ENCODE data around the gene FBXL3. TPM values are rescaled to one million over a fixed set of nuclear protein-coding genes. Genes with fewer than 3 reads are reported as not detected.

The FBXL3 gene
- total RNA-seq, 1 experiment from 2014 or later: 16.7 TPM

- H3K9me3 Mint-ChIP-seq: no peaks in the 10 kb centered on the region; a peak in 1 of 5 replicates
- no peak for TF ChIP-seq CTCF (conservative IDR thresholded peaks at IDR 0.05)
- H3K27me3 ChIP-seq (ENCODE audit: insufficient read depth, low read length): no peaks in the 10 kb centered on the region
- H3K36me3 Mint-ChIP-seq (ENCODE audit: insufficient read depth in 1 of 3, low read depth in 3 of 3): peaks cover 8 to 33% (median 28%) of the 10 kb centered on the region in 3 experiments; a peak in 6 of 7 replicates
- no peak overlapping the region for H2BK12ac ChIP-seq (ENCODE audit: insufficient read length, low read depth, low read length)
- no peaks in the 10 kb centered on the region for H3K79me2 ChIP-seq (ENCODE audit: insufficient read depth, low read length)
- H2BK20ac ChIP-seq (ENCODE audit: low read depth, low read length, poor library complexity, severe bottlenecking): no peak overlapping the region
- H3K23ac ChIP-seq (ENCODE audit: insufficient read length, low read depth, low read length): no peak overlapping the region
- H3K27ac Mint-ChIP-seq: no peak overlapping the region
- no peak overlapping the region for H2BK5ac ChIP-seq (ENCODE audit: insufficient read length, low read length)
- no peak overlapping the region for H4K91ac ChIP-seq (ENCODE audit: insufficient read length, low read depth, low read length)
- H2AFZ ChIP-seq (ENCODE audit: low read length): no peak overlapping the region
- H3K18ac ChIP-seq (ENCODE audit: insufficient read length, low read depth, low read length): no peak overlapping the region
- H3K27ac ChIP-seq (ENCODE audit: insufficient read length, low read depth, low read length): no peak overlapping the region
- no peak for DNase-seq
- H2BK120ac ChIP-seq (ENCODE audit: low read depth, low read length, poor library complexity, severe bottlenecking): no peak overlapping the region
- no peak overlapping the region for H3K9ac ChIP-seq (ENCODE audit: extremely low read depth, insufficient read length, low read length)
- H2AK5ac ChIP-seq (ENCODE audit: insufficient read length, low read length): no peak overlapping the region
- no peaks in the 10 kb centered on the region for H3K79me1 ChIP-seq (ENCODE audit: insufficient read depth, low read depth, low read length, poor library complexity, severe bottlenecking)
- no peak overlapping the region for H3K56ac ChIP-seq (ENCODE audit: insufficient read length, low read depth, low read length)
- no CpG with 5 or more reads among the region's 3 CpGs for WGBS (ENCODE audit: extremely low coverage, insufficient read length, low lambda C conversion rate)
- H3K4me2 ChIP-seq (ENCODE audit: insufficient read depth, insufficient read length, low read length): no peak overlapping the region
- H3K23me2 ChIP-seq (ENCODE audit: insufficient read length, low read depth, low read length, poor library complexity, severe bottlenecking): no peaks in the 10 kb centered on the region
- H4K5ac ChIP-seq (ENCODE audit: insufficient read length, low read depth, low read length): no peak overlapping the region
- no peak overlapping the region for H3K4me3 Mint-ChIP-seq
- no peak overlapping the region for H3T11ph ChIP-seq (ENCODE audit: low read length)
- no peak overlapping the region for H2BK15ac ChIP-seq (ENCODE audit: low read depth, low read length)
- H4K8ac ChIP-seq (replicated peaks; ENCODE audit: insufficient read length, low read depth, low read length): no peak overlapping the region
- no peaks in the 10 kb centered on the region for H4K20me1 ChIP-seq (ENCODE audit: control insufficient read depth, insufficient read depth, insufficient read length)
- no peaks in the 10 kb centered on the region for H3K4me1 ChIP-seq (ENCODE audit: insufficient read depth, low read length)
- H3K4me1 Mint-ChIP-seq: no peaks in the 10 kb centered on the region
- H3K14ac ChIP-seq (ENCODE audit: insufficient read depth, low read length): no peak overlapping the region
- H3K4ac ChIP-seq (ENCODE audit: low read depth, low read length): no peak overlapping the region
- no peaks in the 10 kb centered on the region for H3K9me3 ChIP-seq (ENCODE audit: control insufficient read depth, low read depth, low read length)
- H3K27me3 Mint-ChIP-seq (ENCODE audit: low read depth): no peaks in the 10 kb centered on the region
Observed at GRCh38 chr13:77056886-77057285, 29.9 kb upstream of the FBXL3 start.

Data from H9 (cell line).